ENCODE data around the gene PCNT. TPM values are rescaled to one million over a fixed set of nuclear protein-coding genes. Genes with fewer than 3 reads are reported as not detected.

The PCNT gene
- total RNA-seq, 1 donor from 2014 or later = 55.8 TPM

DNA sequence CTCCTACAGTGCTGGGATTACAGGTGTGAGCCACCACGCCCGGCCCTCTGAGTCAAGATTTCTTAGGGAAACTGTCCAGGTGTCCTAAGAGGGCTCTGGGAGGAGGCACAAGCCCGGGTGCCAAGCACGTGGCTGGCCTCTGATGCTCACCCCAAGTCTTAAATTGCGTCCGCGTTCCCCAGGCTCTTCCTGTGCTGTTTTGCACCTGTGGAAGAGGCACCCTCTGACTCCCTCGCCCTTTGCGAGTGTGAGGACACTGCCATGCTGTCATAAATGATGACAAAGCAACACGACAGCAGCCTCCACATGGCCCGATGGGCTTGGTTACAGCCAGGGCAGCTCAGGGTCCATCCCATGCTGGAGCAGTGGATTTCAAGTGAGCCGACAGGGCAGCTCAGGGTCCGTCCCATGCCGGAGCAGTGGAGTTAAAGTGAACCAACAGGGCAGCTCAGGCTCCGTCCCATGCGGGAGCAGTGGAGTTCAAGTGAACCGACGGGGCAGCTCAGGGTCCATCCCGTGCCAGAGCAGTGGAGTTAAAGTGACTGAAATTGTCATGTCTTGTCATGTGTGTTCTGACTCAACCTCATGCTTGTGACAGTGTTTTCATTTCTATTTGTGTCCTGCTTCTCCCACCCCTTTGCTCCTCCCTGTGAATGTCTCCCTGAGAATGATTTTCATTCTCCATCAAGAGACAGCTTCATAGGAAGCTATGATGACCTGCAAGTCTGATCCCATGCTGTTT is 33.9 kb downstream of the PCNT start:
- no peak overlapping the region for H3K27ac Mint-ChIP-seq
- H3K36me3 Mint-ChIP-seq (ENCODE audit: low read depth) = peaks cover 41% of the 10 kb centered on the region
- H3K27me3 Mint-ChIP-seq (ENCODE audit: low read depth) = no peaks in the 10 kb centered on the region
- no peak for DNase-seq (ENCODE audit: low spot score)
- H3K9me3 Mint-ChIP-seq = no peaks in the 10 kb centered on the region
- H3K4me3 Mint-ChIP-seq (ENCODE audit: low read depth) = no peak overlapping the region
- no peaks in the 10 kb centered on the region for H3K4me1 Mint-ChIP-seq (ENCODE audit: low read depth)
- intact Hi-C loops (cut with micrococcal nuclease) = no loop called here

DNA sequence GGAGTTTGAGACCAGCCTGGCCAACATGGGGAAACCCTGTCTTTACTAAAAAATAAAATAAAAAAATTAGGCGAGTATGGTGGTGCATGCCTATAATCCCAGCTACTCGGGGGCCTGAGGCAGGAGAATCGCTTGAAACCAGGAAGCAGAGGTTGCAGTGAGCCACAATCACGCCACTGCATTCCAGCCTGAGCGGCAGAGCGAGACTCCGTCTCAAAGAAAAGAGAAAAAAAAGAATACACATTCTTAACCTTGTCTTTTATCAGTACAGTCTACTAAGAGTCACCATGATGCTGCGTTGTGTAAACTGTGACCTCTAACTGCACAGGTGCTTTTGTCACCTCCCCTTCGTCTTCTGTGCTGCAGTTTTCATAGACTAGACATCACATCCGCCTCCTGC is 37.2 kb downstream of the PCNT start:
- H3K4me3 Mint-ChIP-seq (ENCODE audit: low read depth) = no peak overlapping the region
- H3K9me3 Mint-ChIP-seq = no peaks in the 10 kb centered on the region
- H3K27ac Mint-ChIP-seq = no peak overlapping the region
- peaks cover 49% of the 10 kb centered on the region for H3K36me3 Mint-ChIP-seq (ENCODE audit: low read depth)
- H3K27me3 Mint-ChIP-seq (ENCODE audit: low read depth) = no peaks in the 10 kb centered on the region
- no peak for DNase-seq (ENCODE audit: low spot score)
- no peaks in the 10 kb centered on the region for H3K4me1 Mint-ChIP-seq (ENCODE audit: low read depth)
- intact Hi-C loops (cut with micrococcal nuclease) = no loop called here

DNA sequence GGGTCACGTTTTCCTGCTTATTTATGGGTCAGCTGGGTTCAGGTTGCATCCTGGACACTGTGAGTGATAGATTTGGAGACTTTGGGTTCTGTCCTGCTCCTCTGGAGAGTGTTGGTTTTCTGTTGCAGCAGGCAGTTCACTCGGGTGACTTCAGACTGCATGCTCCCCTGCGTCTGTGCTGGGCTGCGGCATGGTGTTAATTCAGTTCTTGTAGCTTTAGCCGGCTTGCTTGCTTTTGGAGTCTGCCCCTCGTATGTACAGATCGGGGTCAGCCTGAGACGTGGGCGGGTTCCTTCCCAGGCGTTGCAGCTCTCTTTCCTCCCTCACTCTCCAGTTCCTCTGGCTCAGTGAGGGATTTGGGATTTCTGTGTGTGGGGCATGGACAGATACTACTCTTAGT is 38.0 kb downstream of the PCNT start:
- Mint-ChIP-seq H3K9me3 (no peaks in the 10 kb centered on the region), H3K4me1 (ENCODE audit: low read depth) (no peaks in the 10 kb centered on the region), H3K27me3 (ENCODE audit: low read depth) (no peaks in the 10 kb centered on the region), H3K36me3 (ENCODE audit: low read depth) (peaks cover 55% of the 10 kb centered on the region), H3K4me3 (ENCODE audit: low read depth) (no peak overlapping the region), H3K27ac (no peak overlapping the region)
- intact Hi-C loops (cut with micrococcal nuclease) = no loop called here
- no peak for DNase-seq (ENCODE audit: low spot score)

DNA sequence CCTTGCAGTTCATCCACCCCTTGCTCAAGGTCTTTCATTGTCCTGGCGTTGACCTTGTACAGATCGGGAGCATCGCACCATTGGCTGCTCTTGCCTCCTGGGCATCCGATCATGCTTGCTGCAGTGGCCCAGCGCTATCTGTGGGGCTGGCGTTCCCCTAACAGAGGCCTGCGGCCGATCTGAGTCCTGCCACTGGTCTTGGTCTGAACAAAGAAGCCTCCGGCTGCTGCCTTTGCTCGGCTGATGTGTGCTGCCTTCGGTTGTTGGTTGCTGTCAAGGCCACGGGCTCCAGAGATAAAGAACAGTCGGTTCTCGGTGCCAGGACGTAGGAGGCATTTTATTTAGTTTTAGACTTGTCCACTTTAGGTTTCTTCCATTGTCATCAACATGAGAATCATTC is 39.0 kb downstream of the PCNT start:
- Mint-ChIP-seq H3K27ac (no peak overlapping the region), H3K4me3 (ENCODE audit: low read depth) (no peak overlapping the region), H3K27me3 (ENCODE audit: low read depth) (no peaks in the 10 kb centered on the region), H3K4me1 (ENCODE audit: low read depth) (no peaks in the 10 kb centered on the region), H3K36me3 (ENCODE audit: low read depth) (peaks cover 50% of the 10 kb centered on the region), H3K9me3 (no peaks in the 10 kb centered on the region)
- intact Hi-C loops (cut with micrococcal nuclease) = no loop called here
- DNase-seq (ENCODE audit: low spot score) = no peak

DNA sequence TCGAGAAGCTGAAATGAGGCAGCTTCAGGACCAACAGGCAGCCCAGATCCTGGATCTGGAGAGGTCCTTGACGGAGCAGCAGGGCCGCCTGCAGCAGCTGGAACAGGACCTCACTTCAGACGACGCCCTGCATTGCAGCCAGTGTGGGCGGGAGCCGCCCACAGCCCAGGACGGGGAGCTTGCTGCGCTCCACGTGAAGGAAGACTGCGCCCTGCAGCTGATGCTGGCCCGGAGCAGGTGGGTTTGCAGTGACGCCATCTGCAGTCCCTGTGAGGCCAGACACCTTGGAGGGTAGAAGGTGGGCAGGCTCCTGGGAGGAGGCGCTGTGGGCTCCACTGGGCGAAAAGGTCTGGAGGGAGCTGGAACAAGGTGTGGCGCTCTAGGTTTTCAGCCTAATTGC is 39.7 kb downstream of the PCNT start:
- Mint-ChIP-seq H3K9me3 (no peaks in the 10 kb centered on the region), H3K4me1 (ENCODE audit: low read depth) (peaks cover 5% of the 10 kb centered on the region), H3K27me3 (ENCODE audit: low read depth) (no peaks in the 10 kb centered on the region), H3K27ac (no peak overlapping the region), H3K36me3 (ENCODE audit: low read depth) (peaks cover 50% of the 10 kb centered on the region), H3K4me3 (ENCODE audit: low read depth) (no peak overlapping the region)
- no peak for DNase-seq (ENCODE audit: low spot score)
- intact Hi-C loops (cut with micrococcal nuclease) = no loop called here

DNA sequence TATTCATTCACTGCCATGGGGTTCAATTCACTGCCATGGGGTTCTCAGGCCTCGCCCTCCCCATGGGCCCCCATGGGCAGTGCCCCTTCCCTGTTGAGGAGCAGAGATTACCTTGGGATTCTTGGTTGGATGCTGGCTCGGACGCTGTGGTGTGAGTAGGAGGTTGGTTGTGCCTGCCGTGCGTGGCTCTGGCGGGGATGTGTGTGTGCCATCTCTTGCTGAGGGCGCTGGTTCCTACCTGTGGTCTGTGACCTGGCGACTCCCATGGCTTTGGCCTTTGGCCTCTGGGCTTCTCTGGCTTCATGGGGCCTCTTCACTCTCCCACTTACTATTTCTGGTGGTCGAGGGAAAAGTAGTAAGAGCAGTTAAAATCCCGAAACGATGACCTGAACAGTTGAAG is 42.1 kb downstream of the PCNT start:
- intact Hi-C loops (cut with micrococcal nuclease) = no loop called here
- Mint-ChIP-seq H3K27ac (no peak overlapping the region), H3K4me1 (ENCODE audit: low read depth) (peaks cover 16% of the 10 kb centered on the region), H3K27me3 (ENCODE audit: low read depth) (no peaks in the 10 kb centered on the region), H3K4me3 (ENCODE audit: low read depth) (no peak overlapping the region), H3K9me3 (no peaks in the 10 kb centered on the region), H3K36me3 (ENCODE audit: low read depth) (peaks cover 54% of the 10 kb centered on the region)
- DNase-seq (ENCODE audit: low spot score) = no peak

DNA sequence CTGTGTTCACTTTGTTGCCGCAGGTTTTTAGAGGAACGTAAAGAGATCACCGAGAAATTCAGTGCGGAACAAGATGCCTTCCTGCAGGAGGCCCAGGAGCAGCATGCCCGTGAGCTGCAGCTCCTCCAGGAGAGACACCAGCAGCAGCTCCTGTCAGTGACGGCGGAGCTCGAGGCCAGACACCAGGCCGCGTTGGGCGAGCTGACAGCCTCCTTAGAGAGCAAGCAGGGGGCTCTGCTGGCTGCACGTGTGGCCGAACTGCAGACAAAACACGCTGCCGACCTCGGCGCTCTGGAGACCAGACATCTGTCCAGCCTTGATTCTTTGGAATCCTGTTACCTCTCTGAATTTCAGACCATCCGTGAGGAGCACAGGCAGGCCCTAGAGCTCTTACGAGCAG is 42.6 kb downstream of the PCNT start:
- intact Hi-C loops (cut with micrococcal nuclease) = no loop called here
- Mint-ChIP-seq H3K36me3 (ENCODE audit: low read depth) (peaks cover 55% of the 10 kb centered on the region), H3K27me3 (ENCODE audit: low read depth) (no peaks in the 10 kb centered on the region), H3K9me3 (no peaks in the 10 kb centered on the region), H3K4me1 (ENCODE audit: low read depth) (peaks cover 17% of the 10 kb centered on the region), H3K4me3 (ENCODE audit: low read depth) (no peak overlapping the region), H3K27ac (no peak overlapping the region)
- DNase-seq (ENCODE audit: low spot score) = no peak

DNA sequence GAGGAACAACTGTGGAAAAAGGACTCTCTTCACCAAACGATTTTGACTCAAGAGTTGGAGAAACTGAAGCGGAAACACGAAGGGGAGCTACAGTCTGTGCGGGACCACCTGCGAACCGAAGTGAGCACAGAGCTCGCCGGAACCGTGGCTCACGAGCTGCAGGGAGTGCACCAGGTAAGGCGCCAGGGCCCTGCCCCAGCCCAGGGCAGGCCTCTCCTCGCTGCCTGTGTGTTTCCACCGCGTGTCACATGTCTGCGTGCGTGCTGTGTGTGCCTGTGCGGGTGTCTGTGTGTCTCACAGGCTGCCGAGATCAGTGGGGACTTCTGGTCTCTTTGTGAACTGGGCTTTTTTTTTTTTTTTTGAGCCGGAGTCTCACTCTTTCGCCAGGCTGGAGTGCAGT is 43.0 kb downstream of the PCNT start:
- no peak overlapping the region for H3K4me3 Mint-ChIP-seq (ENCODE audit: low read depth)
- peaks cover 19% of the 10 kb centered on the region for H3K4me1 Mint-ChIP-seq (ENCODE audit: low read depth)

DNA sequence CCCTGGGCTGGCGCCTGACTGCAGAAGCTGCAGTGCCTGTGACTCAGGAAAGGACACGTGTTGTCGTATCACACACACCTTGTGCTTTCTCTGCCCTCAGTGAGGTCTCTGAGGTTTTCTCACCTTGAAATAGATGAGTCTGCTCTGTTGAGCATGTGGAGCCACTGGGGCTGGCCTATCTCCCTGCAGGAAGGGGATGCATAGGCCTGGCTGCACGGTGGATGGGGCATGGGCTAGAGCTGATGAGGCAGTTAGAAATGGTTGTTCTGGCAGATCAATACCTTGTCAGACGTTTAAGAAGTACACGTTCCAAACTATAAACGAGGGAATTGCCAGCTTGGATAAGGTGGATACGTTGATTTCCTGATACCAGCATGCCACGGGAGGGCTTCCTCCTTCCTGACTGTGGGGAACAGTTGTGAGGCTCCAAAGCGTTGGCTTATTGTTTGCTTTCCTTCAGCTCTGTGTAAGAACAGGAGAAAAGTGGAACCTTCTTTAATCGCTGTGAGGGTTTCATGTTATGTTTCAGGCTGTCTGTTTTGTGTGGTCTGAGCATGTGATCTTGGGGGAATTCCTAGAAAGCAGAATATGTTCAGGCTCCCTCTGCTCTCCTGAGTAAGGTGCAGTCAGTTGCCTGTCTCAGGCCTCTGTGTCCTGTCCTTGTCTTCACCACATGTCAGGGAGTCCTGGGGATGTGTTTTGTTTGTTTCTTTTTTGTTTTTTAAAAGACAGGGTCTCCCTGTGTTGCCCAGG is 44.8 kb downstream of the PCNT start:
- H3K9me3 Mint-ChIP-seq = no peaks in the 10 kb centered on the region
- H3K27me3 Mint-ChIP-seq (ENCODE audit: low read depth) = no peaks in the 10 kb centered on the region
- peak; percentile 22 for DNase-seq (ENCODE audit: low spot score)
- peaks cover 19% of the 10 kb centered on the region for H3K4me1 Mint-ChIP-seq (ENCODE audit: low read depth)
- peaks cover 54% of the 10 kb centered on the region for H3K36me3 Mint-ChIP-seq (ENCODE audit: low read depth)
- intact Hi-C loops (cut with micrococcal nuclease) = no loop called here
- peak overlapping the region; percentile 86 for H3K27ac Mint-ChIP-seq
- H3K4me3 Mint-ChIP-seq (ENCODE audit: low read depth) = no peak overlapping the region

More for the DNA sequence above, 43.0 kb downstream of the PCNT start:
- peaks cover 55% of the 10 kb centered on the region for H3K36me3 Mint-ChIP-seq (ENCODE audit: low read depth)
- intact Hi-C loops (cut with micrococcal nuclease) = no loop called here
- no peaks in the 10 kb centered on the region for H3K9me3 Mint-ChIP-seq
- H3K27me3 Mint-ChIP-seq (ENCODE audit: low read depth) = no peaks in the 10 kb centered on the region
- no peak overlapping the region for H3K27ac Mint-ChIP-seq
- no peak for DNase-seq (ENCODE audit: low spot score)

DNA sequence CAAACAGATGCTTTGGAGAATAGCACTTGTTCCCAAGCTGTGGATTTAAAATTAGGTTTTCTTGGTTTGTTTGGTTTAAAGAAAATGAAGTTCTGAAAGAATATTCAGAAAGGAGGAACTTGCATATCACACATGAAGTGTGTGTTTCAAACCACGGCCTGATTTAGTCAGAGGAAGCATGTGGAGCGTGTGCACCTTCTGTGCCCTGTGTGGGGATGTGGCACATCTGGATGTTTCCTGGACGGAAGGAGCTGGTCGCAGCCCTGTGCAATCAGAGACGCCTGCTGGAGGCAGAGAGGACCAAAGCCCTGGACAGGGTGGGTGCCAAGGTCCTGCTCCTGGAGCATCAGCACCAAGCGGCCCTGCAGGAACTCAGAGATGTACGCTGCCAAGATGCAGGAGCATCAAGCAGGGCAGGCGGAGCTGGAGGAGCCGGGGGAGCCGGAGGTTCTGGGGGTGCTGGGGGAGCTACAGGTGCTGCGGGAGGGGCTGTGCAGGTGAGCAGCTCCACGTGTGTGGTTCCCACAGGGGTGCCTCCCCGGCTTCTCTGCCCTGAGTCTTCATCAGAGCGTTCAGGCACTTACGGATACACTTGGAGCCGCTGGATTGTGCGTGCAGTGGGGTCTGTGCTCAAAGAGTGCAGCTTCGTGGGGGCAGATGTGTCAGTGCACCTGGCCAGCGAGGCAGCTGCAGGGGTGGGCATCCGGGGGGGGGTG is 45.7 kb downstream of the PCNT start:
- intact Hi-C loops (cut with micrococcal nuclease) = no loop called here
- Mint-ChIP-seq H3K27ac (peak overlapping the region; percentile 86), H3K36me3 (ENCODE audit: low read depth) (peaks cover 52% of the 10 kb centered on the region), H3K27me3 (ENCODE audit: low read depth) (no peaks in the 10 kb centered on the region), H3K4me3 (ENCODE audit: low read depth) (no peak overlapping the region), H3K4me1 (ENCODE audit: low read depth) (peaks cover 19% of the 10 kb centered on the region), H3K9me3 (no peaks in the 10 kb centered on the region)
- no peak for DNase-seq (ENCODE audit: low spot score)

DNA sequence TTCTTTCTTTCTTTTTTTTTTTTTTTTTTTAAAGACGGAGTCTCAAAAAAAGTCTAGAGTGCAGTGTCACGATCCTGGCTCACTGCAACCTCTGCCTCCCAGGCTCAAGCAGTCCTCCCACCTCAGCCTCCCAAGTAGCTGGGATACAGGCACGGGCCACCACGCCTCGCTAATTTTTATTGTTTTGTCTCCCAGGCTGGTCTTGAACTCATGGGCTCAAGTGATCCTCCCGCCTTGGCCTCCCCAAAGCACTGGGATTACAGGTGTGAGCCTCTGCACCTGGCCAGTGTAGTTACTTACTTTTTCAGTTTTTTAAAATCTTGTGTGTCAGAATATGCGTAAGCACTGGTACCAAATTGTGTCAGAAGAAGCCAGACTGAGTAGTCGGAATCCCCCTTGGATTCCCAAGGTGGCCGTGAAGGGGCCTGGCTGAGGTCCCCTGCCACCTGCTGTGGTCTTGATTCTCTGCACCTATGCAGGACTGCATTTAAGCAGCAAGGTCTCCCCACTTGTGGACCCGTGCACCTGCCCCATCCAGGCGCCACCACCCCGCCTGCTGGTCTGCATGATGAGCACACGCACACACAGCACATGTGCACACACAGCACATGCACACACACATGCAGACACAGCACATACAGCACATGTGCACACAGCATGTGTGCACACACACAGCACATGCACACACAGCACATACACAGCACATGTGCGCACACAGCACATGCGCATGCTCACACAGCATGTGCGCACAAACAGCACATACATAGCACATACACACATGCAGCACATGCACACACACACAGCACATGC is 47.5 kb downstream of the PCNT start:
- Mint-ChIP-seq H3K27ac (no peak overlapping the region), H3K4me1 (ENCODE audit: low read depth) (peaks cover 19% of the 10 kb centered on the region), H3K4me3 (ENCODE audit: low read depth) (no peak overlapping the region), H3K9me3 (no peaks in the 10 kb centered on the region), H3K27me3 (ENCODE audit: low read depth) (no peaks in the 10 kb centered on the region), H3K36me3 (ENCODE audit: low read depth) (peaks cover 39% of the 10 kb centered on the region)
- intact Hi-C loops (cut with micrococcal nuclease) = no loop called here
- DNase-seq (ENCODE audit: low spot score) = no peak

DNA sequence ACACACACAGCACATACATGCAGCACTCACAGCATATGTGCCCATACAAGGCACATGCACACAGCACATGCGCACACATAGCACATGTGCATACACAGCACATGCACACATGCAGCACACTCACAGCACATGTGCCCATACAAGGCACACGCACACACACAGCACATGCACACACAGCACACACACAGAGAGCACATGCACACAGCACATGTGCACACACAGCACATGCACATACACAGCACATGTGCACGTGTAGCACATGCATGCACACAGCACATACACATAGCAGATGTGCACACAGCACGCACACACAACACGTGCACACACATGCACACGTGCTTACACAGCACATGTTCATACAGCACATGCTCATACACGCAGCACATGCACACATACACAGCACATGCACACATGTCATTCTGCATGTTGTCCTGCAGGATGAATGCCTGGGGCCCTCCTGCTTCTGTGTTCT is 48.1 kb downstream of the PCNT start:
- intact Hi-C loops (cut with micrococcal nuclease) = no loop called here
- H3K4me3 Mint-ChIP-seq (ENCODE audit: low read depth) = no peak overlapping the region
- no peaks in the 10 kb centered on the region for H3K27me3 Mint-ChIP-seq (ENCODE audit: low read depth)
- no peaks in the 10 kb centered on the region for H3K9me3 Mint-ChIP-seq
- no peak for DNase-seq (ENCODE audit: low spot score)
- no peak overlapping the region for H3K27ac Mint-ChIP-seq
- peaks cover 33% of the 10 kb centered on the region for H3K36me3 Mint-ChIP-seq (ENCODE audit: low read depth)
- H3K4me1 Mint-ChIP-seq (ENCODE audit: low read depth) = peaks cover 19% of the 10 kb centered on the region
